Measurements from ENCODE around the gene VCL.

VCL gene

DNA sequence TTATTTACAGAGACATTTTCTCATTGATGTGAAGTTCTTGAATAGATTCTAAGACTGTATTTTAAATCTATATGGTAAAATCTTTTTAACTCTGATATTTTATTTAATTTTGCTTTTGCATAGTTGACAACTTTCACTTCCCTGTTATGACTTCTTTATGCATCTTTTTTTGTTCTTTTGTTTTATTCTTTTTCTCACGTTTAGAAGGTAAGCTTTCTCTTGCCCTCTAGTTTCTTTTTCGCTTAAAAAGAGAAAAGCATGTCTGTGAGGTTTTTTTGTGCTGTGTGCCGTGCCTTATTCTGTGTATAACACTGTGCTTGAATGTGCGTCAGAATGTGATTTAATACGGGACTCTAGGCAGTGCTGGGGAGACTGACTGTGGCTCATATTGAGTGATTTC, 78.0 kb downstream of the VCL start:
- DNase-seq (ENCODE audit: low read depth in 2 of 2): no peak

DNA sequence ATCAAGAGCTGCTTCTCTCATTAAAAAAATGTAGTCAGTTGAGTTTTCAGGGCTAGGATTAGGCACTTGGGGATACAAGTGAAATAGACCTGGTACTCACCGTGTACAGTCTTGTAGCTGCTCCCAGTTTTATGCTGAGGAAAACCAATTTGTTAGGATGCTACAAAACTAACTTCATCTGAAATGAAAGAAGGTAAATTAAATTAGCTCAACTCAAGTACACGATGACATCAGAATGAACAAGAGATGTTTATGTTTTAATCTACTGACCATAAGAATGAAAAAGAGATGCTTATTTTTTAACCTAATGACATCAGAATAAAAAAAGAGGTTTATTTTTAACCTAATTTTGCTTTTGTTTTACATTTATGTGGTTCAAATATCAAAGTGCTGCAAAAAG, 79.0 kb downstream of the VCL start:
- DNase-seq (ENCODE audit: low read depth in 2 of 2): no peak

DNA sequence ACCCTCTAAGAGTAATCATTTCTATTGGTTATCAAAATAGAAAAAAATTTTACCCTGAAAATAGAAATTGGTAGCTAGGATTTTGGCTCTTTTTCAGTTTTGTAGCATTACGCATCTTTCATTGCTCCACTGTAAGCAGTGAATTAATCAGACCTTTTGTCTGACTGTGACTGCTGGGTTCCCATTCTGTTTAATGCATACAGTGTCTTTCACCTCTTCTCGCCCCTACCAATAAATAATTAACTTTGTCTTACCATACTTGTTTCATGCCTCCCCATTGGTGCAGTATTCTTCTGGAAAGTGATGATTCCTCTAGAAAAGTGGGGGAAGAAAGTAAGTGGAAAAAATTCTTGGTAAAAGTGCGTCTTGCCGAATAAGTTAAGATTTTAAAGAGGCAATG, 79.5 kb downstream of the VCL start:
- DNase-seq (ENCODE audit: low read depth in 2 of 2): no peak

DNA sequence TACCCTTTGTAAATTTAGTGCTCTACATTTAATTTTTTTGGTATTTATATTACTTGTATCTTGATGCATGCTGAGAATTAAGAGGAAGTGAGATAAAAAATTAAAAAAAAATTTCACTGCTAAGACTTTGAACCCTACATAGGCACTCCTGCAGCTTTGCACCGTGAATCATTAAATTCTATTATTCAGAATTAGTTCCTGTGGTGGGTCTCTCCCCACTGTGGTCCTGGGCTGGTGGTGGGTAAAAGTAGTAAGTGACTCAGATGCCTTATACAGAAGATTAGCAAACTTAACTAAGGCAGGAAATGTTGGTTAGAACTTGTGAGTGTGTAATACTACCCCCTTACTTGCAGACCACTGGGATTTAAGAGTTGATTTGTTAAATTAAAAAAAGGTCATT, 80.1 kb downstream of the VCL start:
- no peak for DNase-seq (ENCODE audit: low read depth in 2 of 2)

DNA sequence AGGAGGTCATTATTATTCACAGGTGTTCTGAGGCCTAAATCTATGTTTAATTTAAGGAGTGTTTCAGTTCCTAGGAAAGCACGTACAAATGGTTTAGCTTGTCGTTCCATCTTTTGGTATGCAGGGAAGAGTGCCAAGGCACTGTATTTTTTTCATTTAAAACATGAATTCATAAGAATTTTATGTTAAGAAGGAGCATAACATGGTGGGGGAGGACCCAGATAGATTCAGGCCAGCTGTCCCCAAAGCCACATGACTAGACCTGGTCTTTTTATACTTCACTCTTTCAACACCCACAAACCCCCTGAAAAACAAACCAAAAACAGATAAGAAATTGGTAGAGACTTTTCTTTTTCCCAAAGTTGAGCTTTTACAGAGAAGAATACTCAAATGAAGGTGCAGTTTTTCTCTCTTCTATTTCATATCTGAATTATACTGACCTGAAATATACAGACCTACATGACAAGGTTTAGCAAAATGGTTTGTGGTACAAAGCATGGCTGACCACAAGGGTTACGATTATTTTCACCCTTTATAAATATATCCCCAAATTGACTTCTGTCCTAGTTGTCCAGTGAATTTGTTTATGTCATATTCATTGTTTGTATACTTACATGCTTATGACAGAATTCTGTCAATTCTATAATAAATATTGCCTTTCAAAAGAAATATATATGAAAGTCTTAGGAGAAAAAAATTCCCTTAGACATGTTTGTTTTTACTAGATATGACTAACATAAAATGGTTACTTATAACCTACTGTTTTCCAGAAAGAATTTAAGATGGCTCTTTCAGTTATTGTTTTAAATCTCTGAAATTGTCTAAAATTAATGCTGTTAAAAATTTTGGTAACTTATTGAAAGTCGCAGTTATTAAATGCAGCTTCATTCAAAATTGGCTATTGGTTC, 81.4 kb downstream of the VCL start:
- DNase-seq (ENCODE audit: low read depth in 2 of 2): no peak

DNA sequence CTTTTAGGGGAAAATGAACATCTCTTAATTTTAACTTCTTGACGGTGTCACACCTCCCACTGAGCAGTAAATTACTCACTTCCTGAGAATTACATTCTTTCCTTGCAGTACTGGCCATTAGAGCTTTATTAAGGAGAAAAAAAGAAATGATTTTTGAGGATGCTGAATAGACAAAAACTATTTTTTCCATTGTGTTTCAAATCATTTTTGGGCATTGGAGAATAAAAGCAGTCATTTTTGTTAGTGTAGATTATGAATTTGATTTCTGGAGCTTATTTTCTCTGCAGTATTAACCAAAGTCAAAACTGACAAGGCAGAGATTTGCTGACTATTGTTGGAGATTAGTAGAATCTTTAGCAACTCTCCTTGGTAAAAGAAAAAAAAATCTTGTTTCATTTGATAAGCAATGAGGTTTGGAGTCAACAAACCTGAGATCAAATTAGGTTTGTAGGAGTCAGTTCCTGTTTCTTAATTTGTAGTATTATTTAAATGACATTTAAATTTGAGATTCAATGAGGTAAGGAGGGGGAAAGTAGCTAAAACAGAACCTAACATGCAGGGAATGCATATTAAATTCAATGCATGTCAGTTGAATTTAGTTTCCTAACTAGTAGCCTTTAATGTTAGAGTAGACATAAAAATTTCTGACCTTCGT, 82.1 kb downstream of the VCL start:
- no peak for DNase-seq (ENCODE audit: low read depth in 2 of 2)

DNA sequence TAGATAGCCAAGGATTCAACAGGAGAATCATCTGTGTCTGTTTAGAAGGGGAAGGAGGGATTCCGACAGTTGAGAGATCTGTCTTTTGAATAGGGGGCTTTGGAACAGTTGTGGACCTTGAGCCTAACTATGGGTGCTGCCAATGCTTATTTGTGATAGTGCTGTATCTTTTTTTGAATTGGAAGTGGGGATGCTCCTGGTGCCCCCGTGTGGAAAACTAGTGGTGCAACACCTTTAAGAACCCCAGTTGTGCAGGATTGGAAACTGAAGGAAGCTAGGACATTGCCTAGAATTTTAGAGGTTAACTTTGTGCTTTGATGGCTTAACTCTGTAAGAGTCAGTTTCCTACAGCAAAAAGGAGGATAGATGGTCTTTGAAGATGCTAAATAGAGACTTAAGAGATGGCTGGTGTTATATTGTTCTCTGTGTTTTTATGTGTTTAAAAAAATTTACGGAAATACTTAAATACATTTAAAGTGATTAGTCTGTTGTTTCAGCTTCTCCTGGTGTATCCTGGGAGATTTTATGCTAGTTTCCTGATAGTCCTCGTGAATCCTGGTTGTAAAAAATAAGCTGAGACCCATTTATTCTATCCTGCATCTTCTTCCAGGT, 83.4 kb downstream of the VCL start:
- DNase-seq (ENCODE audit: low read depth in 2 of 2): peak; percentile 8 to 23

DNA sequence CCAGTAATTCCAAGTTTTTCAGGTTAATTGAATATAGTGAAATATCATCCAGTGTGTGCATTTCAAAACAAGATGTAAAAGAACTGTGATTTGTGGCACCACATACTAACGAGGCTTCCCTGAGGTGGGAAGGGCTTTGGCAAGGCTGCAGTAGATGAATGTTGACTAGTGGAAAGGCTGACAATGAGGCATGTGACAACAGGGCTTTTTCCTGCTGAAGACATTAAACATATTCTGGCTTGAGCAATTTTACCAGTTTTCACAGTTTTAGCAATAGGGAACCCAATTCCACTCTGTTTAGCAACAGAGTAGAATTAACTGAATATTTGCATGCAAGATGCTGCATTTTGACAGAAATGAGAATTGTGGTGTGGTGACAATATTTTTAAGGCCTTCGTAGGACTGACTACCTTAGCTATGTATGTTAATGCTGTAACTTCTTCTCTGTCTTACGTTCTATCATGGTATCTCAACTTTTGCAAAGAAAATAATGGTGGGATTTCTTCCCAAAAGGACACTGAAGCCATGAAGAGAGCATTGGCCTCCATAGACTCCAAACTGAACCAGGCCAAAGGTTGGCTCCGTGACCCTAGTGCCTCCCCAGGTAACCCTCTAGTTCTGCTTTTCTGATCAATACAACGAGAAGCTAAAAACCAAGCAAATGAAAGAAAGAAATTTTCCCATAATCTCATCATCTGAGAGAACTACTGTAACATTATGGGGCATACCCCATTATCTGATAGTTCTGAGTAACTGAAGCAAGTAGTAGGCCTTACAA, 84.2 kb downstream of the VCL start:
- DNase-seq (ENCODE audit: low read depth in 2 of 2): no peak

DNA sequence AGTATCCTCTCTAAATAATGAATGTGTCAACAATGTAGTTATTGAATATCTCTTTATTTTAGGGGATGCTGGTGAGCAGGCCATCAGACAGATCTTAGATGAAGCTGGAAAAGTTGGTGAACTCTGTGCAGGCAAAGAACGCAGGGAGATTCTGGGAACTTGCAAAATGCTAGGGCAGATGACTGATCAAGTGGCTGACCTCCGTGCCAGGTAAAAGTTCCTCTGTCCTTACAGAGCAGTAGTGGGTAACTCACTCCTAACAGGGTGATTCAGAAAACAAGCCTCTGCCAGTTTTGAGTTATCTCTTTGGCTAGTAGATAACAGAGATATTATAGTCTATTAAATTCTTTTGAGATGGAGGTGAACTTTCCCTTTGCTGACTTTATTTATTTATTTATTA, 85.4 kb downstream of the VCL start:
- no peak for DNase-seq (ENCODE audit: low read depth in 2 of 2)

DNA sequence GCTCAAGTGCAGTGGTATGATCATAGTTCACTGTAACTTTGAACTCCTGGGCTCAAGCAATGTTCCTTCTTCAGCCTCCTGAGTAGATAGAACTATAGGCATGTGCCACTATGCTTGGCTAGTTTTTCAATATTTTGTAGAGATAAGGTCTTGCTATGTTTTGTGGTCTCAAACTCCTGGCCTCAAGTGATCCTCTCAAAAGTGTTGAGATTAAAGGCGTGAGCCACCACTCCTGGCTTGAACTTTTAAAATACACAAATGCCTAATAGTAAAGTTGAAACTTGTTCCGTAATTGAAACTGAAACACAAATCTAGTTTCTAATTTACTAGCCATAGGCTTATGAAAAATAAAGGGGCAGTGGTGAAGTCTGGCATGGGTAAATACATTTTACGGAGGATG, 87.0 kb downstream of the VCL start:
- no peak for DNase-seq (ENCODE audit: low read depth in 2 of 2)

DNA sequence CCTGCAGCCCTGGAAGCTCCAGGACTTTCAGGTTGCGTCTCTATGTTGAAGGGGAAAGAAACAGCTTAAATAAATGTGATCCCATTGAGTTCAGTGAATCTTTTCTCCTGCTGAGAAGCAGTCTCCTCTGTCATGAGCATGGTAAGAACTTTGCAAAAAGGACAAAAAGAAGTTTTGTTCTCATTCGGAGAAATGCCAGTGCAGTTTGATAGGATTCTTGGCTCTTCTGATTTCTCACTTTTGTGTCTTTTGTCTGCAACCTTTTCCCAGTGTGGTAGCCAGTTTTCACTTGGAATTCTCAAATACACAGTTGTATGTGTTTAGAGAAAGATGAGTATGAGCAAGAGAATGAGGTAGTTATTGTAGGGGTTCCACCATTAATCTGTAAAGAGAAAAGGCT, 88.4 kb downstream of the VCL start:
- DNase-seq (ENCODE audit: low read depth in 2 of 2): no peak

DNA sequence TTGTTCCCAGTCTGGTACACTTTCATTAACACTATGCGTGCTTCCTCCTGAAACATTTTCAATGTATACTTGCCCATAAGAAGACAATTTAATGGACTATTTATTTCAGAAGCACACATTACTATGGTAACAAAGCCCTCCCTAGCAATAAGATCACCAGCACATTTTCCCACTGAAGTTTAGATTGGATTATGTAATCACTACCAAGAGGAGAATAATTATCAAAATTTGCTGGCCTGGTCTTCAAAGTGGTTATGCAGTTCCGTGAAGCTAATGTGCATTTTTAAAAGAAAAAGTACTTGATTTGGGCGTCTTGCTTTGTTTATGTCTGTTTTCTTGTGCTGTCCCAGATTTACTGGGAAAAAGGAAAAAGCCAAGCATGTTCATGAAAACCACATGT, 90.8 kb downstream of the VCL start:
- DNase-seq (ENCODE audit: low read depth in 2 of 2): no peak

DNA sequence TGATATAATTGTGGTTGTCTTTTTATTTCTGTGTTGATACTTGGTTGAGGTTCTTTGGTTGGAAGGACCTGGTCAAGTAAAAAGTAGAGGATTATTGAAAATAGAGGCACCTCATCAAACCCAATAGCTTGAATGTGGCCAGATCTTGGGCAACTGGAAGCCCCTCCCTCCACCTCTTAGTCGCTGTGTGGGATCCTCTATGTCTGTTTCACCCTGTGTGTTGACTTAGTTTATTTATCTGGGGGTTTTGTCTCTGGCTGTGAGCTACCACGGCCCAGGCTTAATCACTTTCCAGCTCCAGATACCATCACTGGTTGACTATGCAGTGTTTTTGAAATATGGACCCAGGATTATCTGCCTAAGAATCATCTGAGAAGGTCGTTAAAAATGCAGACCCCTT, 94.5 kb downstream of the VCL start:
- DNase-seq (ENCODE audit: low read depth in 2 of 2): no peak

DNA sequence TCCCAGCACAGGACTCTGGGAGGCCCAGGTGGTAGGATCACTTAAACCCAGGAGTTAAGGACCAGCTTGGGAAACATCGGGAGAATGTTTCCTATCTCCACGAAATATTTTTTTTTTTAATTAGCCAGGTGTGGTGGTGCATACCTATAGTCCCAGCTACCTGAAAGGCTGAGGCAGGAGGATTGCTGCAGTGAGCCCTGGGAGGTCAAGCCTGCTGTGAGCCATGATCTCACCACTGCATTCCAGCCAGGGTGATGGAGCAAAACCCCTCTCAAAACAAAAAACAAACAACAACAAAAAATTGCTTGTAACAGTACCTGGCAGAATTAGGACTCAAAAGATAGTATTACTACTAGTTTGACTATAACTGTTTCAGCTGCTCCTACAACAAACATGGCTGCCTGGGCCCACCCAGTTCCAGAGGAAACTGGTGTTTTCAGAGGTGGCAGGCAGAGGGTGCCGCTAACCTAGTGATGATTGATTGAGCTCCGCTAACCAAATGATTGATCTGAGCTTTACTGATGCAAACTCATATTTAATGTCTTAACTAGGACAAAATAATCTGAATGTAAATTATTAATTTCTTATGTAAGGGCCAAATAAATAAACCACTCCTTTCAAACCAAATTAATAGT, 95.7 kb downstream of the VCL start:
- no peak for DNase-seq (ENCODE audit: low read depth in 2 of 2)

DNA sequence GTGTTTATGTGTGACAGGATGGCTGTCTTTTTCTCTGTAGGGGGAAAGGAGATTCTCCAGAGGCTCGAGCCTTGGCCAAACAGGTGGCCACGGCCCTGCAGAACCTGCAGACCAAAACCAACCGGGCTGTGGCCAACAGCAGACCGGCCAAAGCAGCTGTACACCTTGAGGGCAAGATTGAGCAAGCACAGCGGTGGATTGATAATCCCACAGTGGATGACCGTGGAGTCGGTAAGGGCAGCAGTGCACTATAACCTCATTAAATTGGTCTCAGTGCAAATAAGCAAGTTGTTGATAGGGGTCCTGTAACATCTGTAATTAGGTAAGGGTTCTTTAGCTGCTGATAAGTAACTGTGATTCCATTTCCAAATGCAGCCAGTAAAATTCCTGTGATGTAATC, 96.3 kb downstream of the VCL start:
- DNase-seq (ENCODE audit: low read depth in 2 of 2): no peak

DNA sequence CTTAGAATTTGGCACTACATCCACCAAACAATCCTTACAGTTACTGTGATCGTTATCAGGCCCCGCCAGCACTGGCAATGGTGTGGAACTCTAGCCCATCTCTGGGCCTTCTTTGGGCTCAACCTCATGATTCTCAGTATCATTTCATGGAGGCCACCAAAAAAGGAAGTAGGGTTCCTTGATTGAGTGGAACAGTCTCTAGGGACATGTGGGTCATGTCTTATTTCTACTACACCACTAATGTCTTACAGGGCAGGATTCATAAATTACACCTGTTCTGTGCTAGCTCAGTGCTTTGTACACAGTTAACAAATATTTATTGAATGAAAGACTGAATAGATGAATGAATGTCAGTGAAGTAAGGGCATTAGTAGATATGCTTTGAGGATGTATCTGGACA, 98.9 kb downstream of the VCL start:
- no peak for DNase-seq (ENCODE audit: low read depth in 2 of 2)

DNA sequence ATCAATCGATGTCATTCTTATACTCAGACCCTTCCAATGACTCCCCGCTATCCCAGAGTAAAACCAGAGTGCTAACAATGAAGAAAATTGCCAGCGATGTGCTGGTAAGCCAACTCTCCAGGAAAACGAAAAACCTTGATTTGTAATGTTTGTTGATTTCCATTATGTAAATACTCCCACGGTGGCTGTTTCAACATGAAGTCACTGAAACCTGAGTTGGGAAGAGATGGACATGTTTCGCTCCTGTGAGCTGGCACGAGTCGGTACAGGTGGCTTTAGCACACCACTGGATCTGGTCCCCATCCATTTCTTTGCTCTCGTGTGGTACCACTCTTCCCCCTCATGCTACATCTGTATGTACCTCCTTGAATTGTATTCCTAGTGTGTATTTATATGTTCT, 99.9 kb downstream of the VCL start:
- no peak for DNase-seq (ENCODE audit: low read depth in 2 of 2)

DNA sequence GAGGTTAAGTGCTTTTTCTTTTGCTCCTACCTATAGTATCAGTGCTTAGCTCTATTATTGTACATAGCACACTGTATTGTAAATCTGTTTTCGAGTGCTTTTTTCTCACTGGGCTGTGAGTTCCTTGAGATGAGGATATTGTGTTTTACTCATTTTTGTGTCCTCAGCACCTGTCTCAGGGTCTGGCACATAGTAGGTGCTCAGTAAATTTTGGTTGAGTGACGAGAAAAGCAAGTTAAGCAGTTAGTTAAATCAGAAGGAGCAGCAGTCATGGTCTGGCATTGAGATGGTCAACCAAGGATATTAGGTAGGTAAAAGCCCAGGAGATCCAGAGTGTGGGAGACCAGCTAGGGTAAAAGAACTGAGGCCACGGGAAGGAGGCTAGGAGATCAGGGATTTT, 101.5 kb downstream of the VCL start:
- DNase-seq (ENCODE audit: low read depth in 2 of 2): no peak

DNA sequence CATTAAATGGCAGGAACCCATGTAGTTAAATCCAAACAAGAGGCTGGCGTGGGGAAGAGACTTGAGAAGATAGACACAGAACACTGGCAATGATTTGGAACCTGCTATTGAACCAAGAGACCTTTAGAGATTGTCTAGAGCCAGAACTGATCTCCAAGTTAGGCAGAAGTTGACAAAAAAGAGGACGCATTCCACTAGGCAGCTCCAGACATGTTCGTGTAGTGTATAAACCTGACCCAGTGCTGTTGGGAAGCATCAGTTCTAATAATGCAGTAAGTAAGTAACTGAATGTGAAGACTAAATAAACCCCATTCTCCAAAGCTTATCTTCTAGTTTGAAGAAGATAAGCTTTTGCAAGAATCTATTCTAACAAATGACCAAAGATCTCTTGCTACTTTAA, 101.9 kb downstream of the VCL start:
- no peak for DNase-seq (ENCODE audit: low read depth in 2 of 2)

DNA sequence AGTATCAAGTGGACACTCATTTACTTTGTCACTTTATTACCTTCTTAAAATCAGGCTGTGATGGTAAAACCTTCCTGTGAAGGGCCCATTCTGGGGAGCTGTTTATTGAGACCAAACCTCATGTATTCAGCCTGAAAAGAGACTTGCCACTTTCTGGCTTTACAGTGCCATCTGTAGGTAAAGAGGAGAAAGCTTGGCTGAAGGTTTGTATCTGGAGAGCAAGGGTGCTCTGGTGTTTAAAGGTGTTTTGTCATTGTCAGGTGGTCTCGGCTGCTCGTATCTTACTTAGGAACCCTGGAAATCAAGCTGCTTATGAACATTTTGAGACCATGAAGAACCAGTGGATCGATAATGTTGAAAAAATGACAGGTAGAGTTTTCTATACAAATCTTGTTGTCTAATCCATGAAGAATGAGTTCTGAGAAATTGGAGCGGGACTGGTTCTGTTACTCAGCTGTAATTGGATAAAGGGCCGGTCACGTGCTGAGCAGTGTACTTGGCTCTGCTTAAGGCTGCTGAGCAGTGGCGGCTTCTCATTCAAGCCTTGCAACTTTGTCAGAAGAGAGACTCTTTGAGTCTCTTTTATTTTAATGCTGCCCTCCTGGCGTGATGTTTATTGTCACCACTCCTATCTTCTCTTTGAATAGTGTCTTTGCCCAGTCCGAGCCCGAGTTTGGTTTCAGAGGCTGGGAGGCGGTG, 105.8 kb downstream of the VCL start:
- no peak for DNase-seq (ENCODE audit: low read depth in 2 of 2)

DNA sequence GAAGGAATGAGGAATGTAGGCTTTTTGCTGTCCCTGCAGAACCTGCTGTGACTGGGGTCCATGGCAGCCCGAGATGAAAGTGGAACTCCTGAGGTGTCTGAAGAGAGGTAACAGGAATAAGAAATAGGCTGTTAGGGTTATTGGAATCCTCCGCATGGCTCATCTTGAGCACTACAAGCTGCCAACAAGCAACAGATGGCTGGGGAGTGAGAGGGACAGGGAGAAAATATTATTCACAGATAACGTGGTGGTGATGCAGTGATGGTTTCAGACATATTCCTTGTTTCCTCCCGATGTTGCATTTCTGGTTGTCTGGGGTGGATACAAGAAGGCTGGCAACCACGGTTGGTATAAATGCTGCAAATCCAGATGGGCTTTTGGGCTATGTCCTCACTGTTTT, 106.6 kb downstream of the VCL start:
- no peak for DNase-seq (ENCODE audit: low read depth in 2 of 2)

Measured in stimulated activated CD4-positive, alpha-beta T cell treated with anti-CD3 and anti-CD28 coated beads, Interleukin-1b, Interleukin-23, amount 100 ng/mL, for 4 hours (primary cell).